ENCODE measurements around the gene NRXN3. TPM values are rescaled to one million over a fixed set of nuclear protein-coding genes. Genes with fewer than 3 reads are reported as not detected.

NRXN3 gene
- total RNA-seq, 3 donors from 2014 or later, result 2.1 to 27.3 (median 2.6) TPM

GRCh38 chr14:78627114-78627513, 456.9 kb downstream of the NRXN3 start:
- H3K36me3 ChIP-seq (ENCODE audit: low read depth), result no peaks in the 10 kb centered on the region
- TF ChIP-seq, protein P1, sequence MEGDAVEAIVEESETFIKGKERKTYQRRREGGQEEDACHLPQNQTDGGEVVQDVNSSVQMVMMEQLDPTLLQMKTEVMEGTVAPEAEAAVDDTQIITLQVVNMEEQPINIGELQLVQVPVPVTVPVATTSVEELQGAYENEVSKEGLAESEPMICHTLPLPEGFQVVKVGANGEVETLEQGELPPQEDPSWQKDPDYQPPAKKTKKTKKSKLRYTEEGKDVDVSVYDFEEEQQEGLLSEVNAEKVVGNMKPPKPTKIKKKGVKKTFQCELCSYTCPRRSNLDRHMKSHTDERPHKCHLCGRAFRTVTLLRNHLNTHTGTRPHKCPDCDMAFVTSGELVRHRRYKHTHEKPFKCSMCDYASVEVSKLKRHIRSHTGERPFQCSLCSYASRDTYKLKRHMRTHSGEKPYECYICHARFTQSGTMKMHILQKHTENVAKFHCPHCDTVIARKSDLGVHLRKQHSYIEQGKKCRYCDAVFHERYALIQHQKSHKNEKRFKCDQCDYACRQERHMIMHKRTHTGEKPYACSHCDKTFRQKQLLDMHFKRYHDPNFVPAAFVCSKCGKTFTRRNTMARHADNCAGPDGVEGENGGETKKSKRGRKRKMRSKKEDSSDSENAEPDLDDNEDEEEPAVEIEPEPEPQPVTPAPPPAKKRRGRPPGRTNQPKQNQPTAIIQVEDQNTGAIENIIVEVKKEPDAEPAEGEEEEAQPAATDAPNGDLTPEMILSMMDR (IDR thresholded peaks at IDR 0.05), result no peak
- intact Hi-C loops (cut with DNase I, micrococcal nuclease), result no loop called here
- ATAC-seq (no peak), DNase-seq (no peak)
- H3K4me3 ChIP-seq, result no peak overlapping the region
- no peaks in the 10 kb centered on the region for H3K4me1 ChIP-seq (ENCODE audit: low read depth)
- no peaks in the 10 kb centered on the region for H3K9me3 ChIP-seq

- Histone ChIP-seq H3K9me3 (no peaks in the 10 kb centered on the region), H3K4me3 (no peak overlapping the region), H3K4me1 (ENCODE audit: low read depth) (no peaks in the 10 kb centered on the region), H3K36me3 (ENCODE audit: low read depth) (no peaks in the 10 kb centered on the region)
- intact Hi-C loops (cut with DNase I, micrococcal nuclease), result no loop called here
- TF ChIP-seq, protein P1 (IDR thresholded peaks at IDR 0.05), result no peak
- ATAC-seq (no peak), DNase-seq (no peak)
Measured at GRCh38 chr14:78631551-78631950, 461.4 kb downstream of the NRXN3 start.

DNA sequence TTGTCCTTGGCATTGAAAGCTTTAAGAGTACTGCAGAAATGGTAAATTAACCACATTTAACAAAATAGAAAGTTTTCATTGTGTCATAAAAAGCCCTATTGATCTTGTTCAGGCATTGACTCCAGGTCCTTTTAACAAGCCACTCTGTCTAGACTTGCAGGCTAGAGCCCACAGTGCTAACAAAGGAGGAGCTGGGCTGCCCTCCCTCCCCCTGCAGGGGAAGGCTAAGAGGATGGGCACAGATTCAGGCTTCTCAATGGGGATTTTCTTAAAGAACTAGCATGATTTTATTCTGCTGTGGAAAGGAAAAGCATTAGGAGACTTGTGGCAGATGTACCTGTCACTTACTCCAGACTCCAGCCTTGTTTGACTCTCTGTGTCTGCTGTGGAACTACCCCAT, 463.6 kb downstream of the NRXN3 start:
- ATAC-seq (no peak), DNase-seq (no peak)
- Histone ChIP-seq H3K9me3 (no peaks in the 10 kb centered on the region), H3K36me3 (ENCODE audit: low read depth) (no peaks in the 10 kb centered on the region), H3K4me1 (ENCODE audit: low read depth) (no peaks in the 10 kb centered on the region), H3K4me3 (no peak overlapping the region)
- TF ChIP-seq, protein P1 (IDR thresholded peaks at IDR 0.05), result no peak
- intact Hi-C loops (cut with DNase I, micrococcal nuclease), result no loop called here

DNA sequence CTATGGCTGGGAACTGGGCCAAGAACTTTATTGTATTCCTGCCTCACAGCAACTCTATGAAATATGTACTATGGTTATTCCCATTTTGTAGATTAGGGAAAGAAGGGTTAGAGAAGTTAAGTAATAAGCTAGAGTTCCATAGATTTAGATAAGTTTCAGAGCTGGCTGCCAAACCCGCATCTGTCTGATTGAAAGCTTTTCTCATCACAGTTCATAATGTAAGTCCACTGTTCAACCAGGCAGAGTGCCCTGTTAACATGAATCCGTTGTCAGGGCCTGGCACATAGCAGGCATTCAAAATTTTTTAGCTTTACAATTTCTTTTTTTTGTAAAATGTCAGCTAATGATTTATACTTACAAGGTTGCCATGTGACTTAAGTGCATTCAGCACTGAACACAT, 467.3 kb downstream of the NRXN3 start:
- H3K4me1 ChIP-seq (ENCODE audit: low read depth), result no peaks in the 10 kb centered on the region
- ATAC-seq, result no peak
- DNase-seq, result peak in 1 of 3 donors; percentile 3
- no peaks in the 10 kb centered on the region for H3K9me3 ChIP-seq
- TF ChIP-seq, protein P1 (IDR thresholded peaks at IDR 0.05), result no peak
- no peak overlapping the region for H3K4me3 ChIP-seq
- no peaks in the 10 kb centered on the region for H3K36me3 ChIP-seq (ENCODE audit: low read depth)
- intact Hi-C loops (cut with DNase I, micrococcal nuclease), result no loop called here

GRCh38 chr14:78637908-78638475, 467.8 kb downstream of the NRXN3 start:
- TF ChIP-seq, protein P1 (IDR thresholded peaks at IDR 0.05), result no peak
- DNase-seq (no peak), ATAC-seq (no peak)
- intact Hi-C loops (cut with DNase I, micrococcal nuclease), result no loop called here
- no peaks in the 10 kb centered on the region for H3K36me3 ChIP-seq (ENCODE audit: low read depth)
- H3K4me3 ChIP-seq, result no peak overlapping the region
- H3K4me1 ChIP-seq (ENCODE audit: low read depth), result no peaks in the 10 kb centered on the region
- no peaks in the 10 kb centered on the region for H3K9me3 ChIP-seq

DNA sequence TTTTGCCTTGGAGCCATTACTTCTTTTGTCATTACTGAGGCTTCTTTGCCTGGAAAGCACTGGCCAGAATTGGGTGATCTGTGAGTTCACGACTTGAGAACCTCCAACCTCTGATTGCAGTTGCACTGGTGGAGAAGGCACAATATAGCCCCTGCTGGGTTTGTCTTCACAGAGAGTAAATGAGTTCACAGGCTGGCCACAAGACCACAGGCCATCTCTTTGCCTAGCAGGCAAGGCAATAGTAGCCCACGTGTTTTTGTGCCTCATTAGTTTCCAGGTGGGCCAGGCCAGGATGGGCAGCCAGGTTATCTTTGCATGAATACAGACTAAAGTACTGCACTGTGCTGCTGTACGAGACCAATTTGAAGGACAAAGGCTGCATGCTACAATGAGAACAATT, 468.8 kb downstream of the NRXN3 start:
- DNase-seq, result no peak
- H3K4me3 ChIP-seq, result no peak overlapping the region
- intact Hi-C loops (cut with DNase I, micrococcal nuclease), result no loop called here
- TF ChIP-seq, protein P1 (IDR thresholded peaks at IDR 0.05), result no peak
- no peak for ATAC-seq
- H3K9me3 ChIP-seq, result no peaks in the 10 kb centered on the region
- no peaks in the 10 kb centered on the region for H3K4me1 ChIP-seq (ENCODE audit: low read depth)
- H3K36me3 ChIP-seq (ENCODE audit: low read depth), result no peaks in the 10 kb centered on the region
